Smooth muscle cell (in vitro differentiated cells): ENCODE measurements around the gene COX4I1. TPM values are rescaled to one million over a fixed set of nuclear protein-coding genes. Genes with fewer than 3 reads are reported as not detected.

Experiments
- DNase-seq: peaks from one replicate; lab custom pipeline; 2025; ENCODE audit not compliant: unreplicated experiment; lab: John Stamatoyannopoulos, UW
- H2AFZ ChIP-seq: fragments of 200-600 bp; sonication (generic); 2 replicates; pipeline ENCODE4 v1.6.0; 2016; ENCODE audit warnings: antibody characterized with exemption, low read depth, mild to moderate bottlenecking
- H3F3A ChIP-seq: fragments of 200-600 bp; sonication (generic); 2 replicates; pipeline ENCODE4 v1.6.0; 2017; ENCODE audit warnings: antibody characterized with exemption, low read depth
- H3K27ac ChIP-seq: fragments of 200-600 bp; sonication (generic); 2 replicates; pipeline ENCODE4 v1.5.1; 2016; ENCODE audit warnings: low read depth, mild to moderate bottlenecking
- H3K27me3 ChIP-seq: fragments of 200-600 bp; sonication (generic); 2 replicates; pipeline ENCODE4 v1.6.1; 2016; ENCODE audit warnings: low read depth, mild to moderate bottlenecking
- H3K36me3 ChIP-seq: fragments of 200-600 bp; sonication (generic); 2 replicates; pipeline ENCODE4 v1.5.1; 2016; ENCODE audit warnings: low read depth
- H3K4me1 ChIP-seq: fragments of 200-600 bp; sonication (generic); 2 replicates; pipeline ENCODE4 v1.5.1; 2016; ENCODE audit warnings: low read depth
- H3K4me2 ChIP-seq: fragments of 200-600 bp; sonication (generic); 2 replicates; pipeline ENCODE4 v1.6.0; 2016; ENCODE audit warnings: mild to moderate bottlenecking
- H3K4me3 ChIP-seq: fragments of 200-600 bp; sonication (generic); 2 replicates; pipeline ENCODE4 v1.5.1; 2016; ENCODE audit warnings: mild to moderate bottlenecking
- H3K79me2 ChIP-seq: fragments of 200-600 bp; sonication (generic); 2 replicates; pipeline ENCODE4 v1.6.0; 2016; ENCODE audit warnings: low read depth, mild to moderate bottlenecking
- H3K9ac ChIP-seq: fragments of 200-600 bp; sonication (generic); 2 replicates; pipeline ENCODE4 v1.6.0; 2016; ENCODE audit warnings: low read depth
- H3K9me3 ChIP-seq: fragments of 200-600 bp; sonication (generic); replicated peaks from 2 replicates; pipeline ENCODE4 v1.5.1; 2016; ENCODE audit warnings: low read depth
- H4K20me1 ChIP-seq: fragments of 200-600 bp; sonication (generic); 2 replicates; pipeline ENCODE4 v1.6.0; 2016; ENCODE audit warnings: low read depth
- CTCF ChIP-seq: fragments of 200-600 bp; sonication (generic); IDR thresholded peaks from 2 replicates; pipeline ENCODE4 v1.5.1; 2017; ENCODE audit warnings: borderline replicate concordance, mild to moderate bottlenecking, antibody characterized with exemption; ENCODE audit not compliant: insufficient read depth, poor library complexity, severe bottlenecking
- WGBS: methylation state at CpG from one replicate; pipeline ENCODE4 v1.1.7; 2016; ENCODE audit warnings: low lambda C conversion rate; 5-methylcytosine and 5-hydroxymethylcytosine counted together
- polyA plus RNA-seq: library from polyadenylated mRNA; unstranded; fragments of >200 nt; fragmentation: Nextera tagmentation; extraction: Ambion mirVana; gene quantifications from 2 replicates; pipeline ENCODE4 v1.2.1, GENCODE V29; 2016
- total RNA-seq: library from RNA; depleted of rRNA; stranded (reverse); fragments of >200 nt; gene quantifications from 2 replicates; pipeline ENCODE4 v1.2.3, GENCODE V29; 2014

Gene COX4I1
- total and polyA plus RNA-seq, 2 experiments from 2014 or later, result 342 to 612 TPM

GRCh38 chr16:85765767-85766166, 33.7 kb upstream of the COX4I1 start:
- no peak for DNase-seq
- Histone ChIP-seq H3K4me2 (no peak overlapping the region), H3K36me3 (no peaks in the 10 kb centered on the region), H3K79me2 (no peaks in the 10 kb centered on the region), H2AFZ (no peak overlapping the region), H3K27ac (no peak overlapping the region), H3K9me3 (no peaks in the 10 kb centered on the region), H3K4me1 (no peaks in the 10 kb centered on the region), H3K27me3 (peaks cover 2% of the 10 kb centered on the region), H3K4me3 (no peak overlapping the region), H4K20me1 (no peaks in the 10 kb centered on the region), H3F3A (no peaks in the 10 kb centered on the region), H3K9ac (no peak overlapping the region)
- TF ChIP-seq CTCF, result no peak
- WGBS, result 59% methylated on average over 8 of the region's 8 CpGs

GRCh38 chr16:85767531-85767930, 32.0 kb upstream of the COX4I1 start:
- H3K27me3 ChIP-seq, result no peaks in the 10 kb centered on the region
- H3F3A ChIP-seq, result no peaks in the 10 kb centered on the region
- no peaks in the 10 kb centered on the region for H4K20me1 ChIP-seq
- no peak for TF ChIP-seq CTCF
- no peaks in the 10 kb centered on the region for H3K9me3 ChIP-seq
- no peaks in the 10 kb centered on the region for H3K36me3 ChIP-seq
- no peak for DNase-seq
- 38% methylated on average over 8 of the region's 8 CpGs for WGBS
- H3K9ac ChIP-seq, result no peak overlapping the region
- H2AFZ ChIP-seq, result no peak overlapping the region
- peak overlapping the region; percentile 22 for H3K27ac ChIP-seq
- no peaks in the 10 kb centered on the region for H3K79me2 ChIP-seq
- H3K4me1 ChIP-seq, result no peaks in the 10 kb centered on the region
- no peak overlapping the region for H3K4me3 ChIP-seq
- H3K4me2 ChIP-seq, result peak overlapping the region; percentile 5

GRCh38 chr16:85768199-85768598, 31.3 kb upstream of the COX4I1 start:
- no peaks in the 10 kb centered on the region for H3F3A ChIP-seq
- H3K4me3 ChIP-seq, result no peak overlapping the region
- H3K9ac ChIP-seq, result no peak overlapping the region
- no peak for TF ChIP-seq CTCF
- no peak overlapping the region for H3K4me2 ChIP-seq
- no peak overlapping the region for H3K27ac ChIP-seq
- no peaks in the 10 kb centered on the region for H3K79me2 ChIP-seq
- DNase-seq, result no peak
- 66% methylated on average over 2 of the region's 2 CpGs for WGBS
- H3K27me3 ChIP-seq, result no peaks in the 10 kb centered on the region
- H4K20me1 ChIP-seq, result no peaks in the 10 kb centered on the region
- H3K4me1 ChIP-seq, result no peaks in the 10 kb centered on the region
- H3K36me3 ChIP-seq, result no peaks in the 10 kb centered on the region
- no peak overlapping the region for H2AFZ ChIP-seq
- H3K9me3 ChIP-seq, result no peaks in the 10 kb centered on the region

GRCh38 chr16:85770741-85771140, 28.8 kb upstream of the COX4I1 start:
- DNase-seq, result no peak
- H3F3A ChIP-seq, result no peaks in the 10 kb centered on the region
- no peak for TF ChIP-seq CTCF
- no peaks in the 10 kb centered on the region for H3K9me3 ChIP-seq
- H3K79me2 ChIP-seq, result no peaks in the 10 kb centered on the region
- no peak overlapping the region for H3K27ac ChIP-seq
- H3K4me3 ChIP-seq, result no peak overlapping the region
- no peak overlapping the region for H3K4me2 ChIP-seq
- WGBS, result 96% methylated on average over 6 of the region's 6 CpGs
- H2AFZ ChIP-seq, result no peak overlapping the region
- no peaks in the 10 kb centered on the region for H4K20me1 ChIP-seq
- no peak overlapping the region for H3K9ac ChIP-seq
- H3K27me3 ChIP-seq, result no peaks in the 10 kb centered on the region
- no peaks in the 10 kb centered on the region for H3K36me3 ChIP-seq
- no peaks in the 10 kb centered on the region for H3K4me1 ChIP-seq
